Fibroblast of the aortic adventitia (primary cell): ENCODE measurements around the gene LSM4. TPM values are rescaled to one million over a fixed set of nuclear protein-coding genes. Genes with fewer than 3 reads are reported as not detected.

Source experiments
- DNase-seq: peaks from one replicate; pipeline ENCODE4 v3.0.0-alpha.2; 2010; ENCODE audit warnings: low read depth
- H3K4me3 ChIP-seq: 2 replicates; pipeline ENCODE4 v1.5.1; 2011; ENCODE audit warnings: low read depth, mild to moderate bottlenecking, control low read depth, low read length, moderate library complexity
- total RNA-seq: library from RNA; depleted of rRNA; stranded (reverse); fragments of >200 nt; gene quantifications from 2 replicates; pipeline ENCODE4 v1.2.3, GENCODE V29; 2012; ENCODE audit warnings: low replicate concordance
- TF ChIP-seq, protein P1 (sequence below): IDR thresholded peaks from 2 replicates; pipeline ENCODE4 v1.5.1; 2011; ENCODE audit warnings: mild to moderate bottlenecking, low read length, control low read depth, inconsistent platforms; ENCODE audit not compliant: insufficient read depth

LSM4 gene
- total RNA-seq, 1 donor, result 113 TPM

DNA sequence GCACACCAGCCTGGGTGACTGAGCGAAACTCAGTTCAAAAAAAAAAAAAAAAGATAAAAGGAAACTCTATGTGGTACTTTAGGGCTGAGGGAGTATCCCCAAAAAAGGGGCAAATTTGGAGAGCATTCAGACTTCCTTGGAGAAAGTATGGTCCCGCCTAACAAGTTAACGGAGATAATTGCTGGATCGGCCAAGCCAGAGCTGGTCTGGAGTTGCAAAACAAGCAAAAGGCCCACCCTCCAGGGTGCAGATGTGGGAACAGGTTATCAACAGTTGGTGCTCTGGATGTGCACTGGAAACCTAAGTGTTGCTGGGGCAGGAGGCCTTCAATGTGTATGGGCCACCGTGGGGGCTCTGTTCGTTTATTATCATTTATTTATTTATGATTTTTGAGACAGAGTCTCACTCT is 51.4 kb downstream of the LSM4 start:
- DNase-seq, result peak; percentile 56
- TF ChIP-seq, protein P1, sequence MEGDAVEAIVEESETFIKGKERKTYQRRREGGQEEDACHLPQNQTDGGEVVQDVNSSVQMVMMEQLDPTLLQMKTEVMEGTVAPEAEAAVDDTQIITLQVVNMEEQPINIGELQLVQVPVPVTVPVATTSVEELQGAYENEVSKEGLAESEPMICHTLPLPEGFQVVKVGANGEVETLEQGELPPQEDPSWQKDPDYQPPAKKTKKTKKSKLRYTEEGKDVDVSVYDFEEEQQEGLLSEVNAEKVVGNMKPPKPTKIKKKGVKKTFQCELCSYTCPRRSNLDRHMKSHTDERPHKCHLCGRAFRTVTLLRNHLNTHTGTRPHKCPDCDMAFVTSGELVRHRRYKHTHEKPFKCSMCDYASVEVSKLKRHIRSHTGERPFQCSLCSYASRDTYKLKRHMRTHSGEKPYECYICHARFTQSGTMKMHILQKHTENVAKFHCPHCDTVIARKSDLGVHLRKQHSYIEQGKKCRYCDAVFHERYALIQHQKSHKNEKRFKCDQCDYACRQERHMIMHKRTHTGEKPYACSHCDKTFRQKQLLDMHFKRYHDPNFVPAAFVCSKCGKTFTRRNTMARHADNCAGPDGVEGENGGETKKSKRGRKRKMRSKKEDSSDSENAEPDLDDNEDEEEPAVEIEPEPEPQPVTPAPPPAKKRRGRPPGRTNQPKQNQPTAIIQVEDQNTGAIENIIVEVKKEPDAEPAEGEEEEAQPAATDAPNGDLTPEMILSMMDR, result no peak
- H3K4me3 ChIP-seq, result no peak overlapping the region

DNA sequence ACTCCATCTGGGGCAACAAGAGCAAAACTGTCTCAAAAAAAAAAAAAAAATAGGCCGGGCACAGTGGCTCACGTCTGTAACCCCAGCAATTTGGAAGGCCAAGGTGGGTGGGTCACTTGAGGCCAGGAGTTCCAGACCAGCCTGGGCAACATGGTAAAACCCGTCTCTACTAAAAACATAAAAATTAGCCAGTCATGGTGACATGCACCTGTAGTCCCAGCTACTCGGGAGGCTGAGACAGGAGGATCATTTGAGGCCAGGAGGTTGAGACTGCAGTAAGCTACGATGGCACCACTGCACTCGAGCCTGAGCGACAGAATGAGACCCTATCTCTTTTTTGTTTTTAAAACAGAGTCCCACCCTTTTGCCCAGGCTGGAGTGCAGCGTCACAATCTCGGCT is 52.5 kb downstream of the LSM4 start:
- no peak for DNase-seq
- TF ChIP-seq, protein P1, result no peak
- H3K4me3 ChIP-seq, result no peak overlapping the region

DNA sequence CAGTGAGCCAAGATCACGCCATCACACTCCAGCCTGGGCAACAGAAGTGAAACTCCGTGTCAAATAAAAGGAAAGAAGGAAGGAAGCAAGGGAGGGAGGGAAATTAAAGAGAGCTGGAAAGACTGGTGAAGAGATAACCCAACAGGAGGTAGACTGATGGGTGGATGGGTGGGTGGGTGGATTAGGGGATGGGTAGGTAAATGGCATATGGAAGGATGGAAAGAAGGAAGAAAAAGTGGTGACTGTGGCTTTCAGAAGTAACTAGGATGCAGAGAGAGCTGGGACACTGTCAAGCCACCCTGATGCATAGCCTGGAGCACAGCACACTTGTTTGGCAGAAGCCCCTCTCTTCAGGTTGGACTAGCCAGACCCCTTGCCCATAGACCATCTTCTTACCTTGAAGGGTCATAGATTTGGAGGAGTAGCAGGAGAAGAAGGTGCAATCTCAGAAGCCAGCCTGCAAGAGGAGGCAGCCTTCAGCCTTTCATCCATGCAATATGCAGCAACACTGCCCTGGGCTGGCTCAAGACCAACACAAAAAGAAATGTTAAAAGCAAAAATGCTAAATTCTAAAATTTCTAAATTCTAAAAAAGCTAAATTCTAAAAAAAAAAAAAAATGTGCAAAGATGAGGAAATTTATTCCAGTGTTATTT is 53.7 kb downstream of the LSM4 start:
- H3K4me3 ChIP-seq, result no peak overlapping the region
- TF ChIP-seq, protein P1, result no peak
- no peak for DNase-seq

DNA sequence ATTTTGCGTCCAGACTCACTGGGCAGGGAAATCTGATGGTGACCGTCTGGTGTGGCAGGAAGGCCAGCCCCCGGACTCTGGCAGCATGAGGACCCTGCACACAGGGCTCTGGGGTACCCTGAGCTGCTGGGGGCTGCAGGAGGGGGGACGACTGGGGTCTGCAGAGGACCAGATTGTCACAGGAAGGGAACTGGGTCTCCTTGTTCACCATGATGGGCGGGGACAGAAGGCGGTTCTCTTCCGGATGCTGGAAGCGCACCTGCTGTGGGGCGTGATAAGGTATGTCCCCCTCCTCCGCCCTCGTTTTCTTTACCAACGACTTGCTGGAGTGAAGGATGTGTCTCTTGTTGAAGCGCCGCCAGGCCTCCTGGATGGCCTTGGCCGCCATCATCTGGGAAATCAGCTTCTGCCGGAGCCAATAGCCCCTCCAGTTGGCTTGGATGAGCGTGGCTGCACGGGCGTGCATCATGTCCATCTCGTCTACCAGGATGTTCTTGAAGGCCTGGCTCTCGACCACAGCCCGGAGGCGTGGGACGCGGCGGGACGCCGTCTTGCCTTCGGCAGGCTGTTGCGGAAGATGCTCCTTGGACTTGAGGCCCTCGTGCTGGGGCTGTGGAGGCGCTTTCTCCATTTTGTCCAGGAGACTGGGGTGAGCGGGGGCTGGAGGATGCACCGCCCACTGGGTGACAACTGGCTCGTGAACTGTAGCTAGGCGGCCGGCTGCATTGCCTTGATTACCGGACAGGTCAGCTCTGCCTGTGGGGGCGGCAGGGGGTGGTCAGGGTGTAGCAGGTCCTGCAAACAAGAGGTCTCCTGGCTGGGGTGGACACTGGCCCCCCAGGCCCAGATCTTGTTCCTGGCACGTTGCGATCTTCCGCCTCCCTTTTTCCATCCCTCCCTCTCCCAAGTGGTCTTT is 55.8 kb downstream of the LSM4 start:
- no peak overlapping the region for H3K4me3 ChIP-seq
- TF ChIP-seq, protein P1, result no peak
- DNase-seq, result no peak

DNA sequence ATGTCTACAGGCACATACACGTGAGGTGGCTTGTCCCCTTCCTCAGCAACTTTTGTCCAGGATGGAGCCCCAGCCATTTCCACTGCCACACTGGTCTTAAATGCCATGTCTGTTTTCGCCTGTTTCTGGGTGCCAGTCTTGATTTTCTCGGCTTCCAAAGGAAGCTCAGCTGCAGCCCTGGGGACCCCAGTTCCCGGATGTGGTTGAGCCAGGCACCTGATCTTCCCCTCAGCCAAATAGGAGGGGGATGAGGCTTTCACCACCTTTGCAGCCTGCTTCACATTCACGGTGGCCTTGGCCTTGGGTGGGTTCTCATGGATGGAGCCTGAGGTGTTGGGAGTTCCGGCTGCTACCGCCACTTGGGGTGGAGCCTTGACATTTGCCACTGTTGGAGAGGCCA is 57.3 kb downstream of the LSM4 start:
- TF ChIP-seq, protein P1, result no peak
- no peak overlapping the region for H3K4me3 ChIP-seq
- DNase-seq, result no peak

DNA sequence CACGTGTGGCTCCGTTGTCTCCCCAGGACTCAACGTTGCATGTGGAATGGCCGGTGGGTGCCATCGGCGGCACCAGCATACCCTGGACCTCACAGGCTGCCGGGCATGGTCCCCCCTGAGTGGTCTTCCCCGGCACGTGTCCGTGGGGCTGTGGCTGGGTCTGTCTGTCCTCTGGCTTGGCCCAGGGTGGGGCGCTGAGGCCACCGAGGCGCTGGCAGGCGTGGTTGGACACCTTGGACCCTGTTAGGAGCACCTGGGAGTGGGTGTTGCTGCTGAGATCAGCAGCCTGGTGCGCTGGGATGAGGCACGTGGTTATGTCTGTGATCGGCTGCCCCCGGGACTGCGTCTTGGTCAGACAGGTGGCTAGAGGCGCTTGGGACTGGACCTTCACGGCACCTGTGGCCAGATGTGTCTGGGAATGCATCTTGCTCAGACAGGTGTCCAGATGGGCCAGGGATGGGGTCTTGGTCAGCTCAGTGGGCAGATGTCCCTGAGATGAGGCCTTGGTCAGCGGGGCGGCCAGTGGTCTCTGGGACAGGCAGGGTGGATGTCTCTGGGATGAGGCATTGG is 57.8 kb downstream of the LSM4 start:
- H3K4me3 ChIP-seq, result no peak overlapping the region
- TF ChIP-seq, protein P1, result no peak
- no peak for DNase-seq
